Esophagus (tissue), 2 donors: ENCODE measurements around the gene TTC1. TPM values are rescaled to one million over a fixed set of nuclear protein-coding genes. Genes with fewer than 3 reads are reported as not detected.

Experiments used
- H3K27ac ChIP-seq, 2 donors: one replicate each; pipeline ENCODE4 v1.5.1; 2013; ENCODE audit warnings: low read depth in 2 of 2, mild to moderate bottlenecking in 2 of 2, inconsistent platforms in 1 of 2, low read length in 1 of 2, moderate library complexity in 1 of 2
- H3K27me3 ChIP-seq, 2 donors: one replicate each; pipeline ENCODE4 v1.6.1; 2013; ENCODE audit warnings: low read length in 2 of 2, control low read depth in 1 of 2, mild to moderate bottlenecking in 1 of 2; ENCODE audit not compliant: insufficient read depth in 2 of 2, control insufficient read depth in 1 of 2
- H3K36me3 ChIP-seq, 2 donors: one replicate each; pipeline ENCODE4 v1.6.1; 2013; ENCODE audit warnings: low read length in 1 of 2; ENCODE audit not compliant: control insufficient read depth in 2 of 2, insufficient read depth in 2 of 2
- H3K4me1 ChIP-seq, 2 donors: one replicate each; pipeline ENCODE4 v1.6.1; 2013; ENCODE audit warnings: low read length in 1 of 2; ENCODE audit not compliant: control insufficient read depth in 2 of 2, insufficient read depth in 2 of 2
- H3K4me3 ChIP-seq, 2 donors: one replicate each; pipeline ENCODE4 v1.5.1; 2013; ENCODE audit warnings: low read length in 2 of 2, mild to moderate bottlenecking in 2 of 2, low read depth in 1 of 2, moderate library complexity in 1 of 2
- H3K9me3 ChIP-seq, 2 donors: one replicate each; pipeline ENCODE4 v1.6.1; 2013; ENCODE audit warnings: mild to moderate bottlenecking in 2 of 2, low read depth in 1 of 2, low read length in 1 of 2, moderate library complexity in 1 of 2; ENCODE audit not compliant: control insufficient read depth in 2 of 2, insufficient read depth in 1 of 2
- WGBS, 2 donors: extraction: QIAGEN DNeasy Blood & Tissue Kit; methylation state at CpG; one replicate each; pipeline ENCODE4 v1.1.7; 2013; 5-methylcytosine and 5-hydroxymethylcytosine counted together
- polyA plus RNA-seq, 2 donors: library from polyadenylated mRNA; stranded (reverse); fragments of 200-250 nt; gene quantifications; one replicate each; pipeline ENCODE4 v1.2.3, GENCODE V29; 2013
- donor health status: healthy with polysubstance abuse.
- donor health status: Bipolar disorder and iron deficiency.

TTC1 gene
- polyA plus RNA-seq, 2 donors: 16.7 to 32.9 TPM

GRCh38 chr5:160075073-160075472, 66.1 kb downstream of the TTC1 start:
- Histone ChIP-seq H3K4me3 (no peak overlapping the region), H3K9me3 (no peaks in the 10 kb centered on the region), H3K4me1 (no peaks in the 10 kb centered on the region), H3K27ac (no peak overlapping the region), H3K36me3 (no peaks in the 10 kb centered on the region), H3K27me3 (no peaks in the 10 kb centered on the region)

- WGBS, 2 donors: 82 to 85% methylated on average over 2 of the region's 2 CpGs
- Histone ChIP-seq H3K36me3 (no peaks in the 10 kb centered on the region), H3K9me3 (no peaks in the 10 kb centered on the region), H3K27me3 (no peaks in the 10 kb centered on the region), H3K27ac (no peak overlapping the region), H3K4me3 (no peak overlapping the region), H3K4me1 (no peaks in the 10 kb centered on the region)
Measured at GRCh38 chr5:160076997-160077396, 68.1 kb downstream of the TTC1 start.

- WGBS, 2 donors: 92 to 97% methylated on average over 2 of the region's 2 CpGs
- no peaks in the 10 kb centered on the region for H3K27me3 ChIP-seq
- H3K4me1 ChIP-seq: no peaks in the 10 kb centered on the region
- no peaks in the 10 kb centered on the region for H3K9me3 ChIP-seq
- H3K4me3 ChIP-seq: no peak overlapping the region
- no peak overlapping the region for H3K27ac ChIP-seq
- H3K36me3 ChIP-seq: no peaks in the 10 kb centered on the region
Measured at GRCh38 chr5:160079753-160080152, 70.8 kb downstream of the TTC1 start.

GRCh38 chr5:160081495-160081894, 72.6 kb downstream of the TTC1 start:
- 69 to 86% methylated on average over 3 of the region's 3 CpGs for WGBS, 2 donors
- Histone ChIP-seq H3K4me1 (no peaks in the 10 kb centered on the region), H3K27me3 (no peaks in the 10 kb centered on the region), H3K9me3 (no peaks in the 10 kb centered on the region), H3K4me3 (no peak overlapping the region), H3K36me3 (no peaks in the 10 kb centered on the region), H3K27ac (no peak overlapping the region)

GRCh38 chr5:160082614-160083500, 73.9 kb downstream of the TTC1 start:
- no peaks in the 10 kb centered on the region for H3K9me3 ChIP-seq
- H3K4me1 ChIP-seq: no peaks in the 10 kb centered on the region
- WGBS, 2 donors: 69 to 73% methylated on average over 9 of the region's 9 CpGs
- H3K4me3 ChIP-seq: no peak overlapping the region
- no peaks in the 10 kb centered on the region for H3K36me3 ChIP-seq
- H3K27ac ChIP-seq: no peak overlapping the region
- H3K27me3 ChIP-seq: no peaks in the 10 kb centered on the region

- no peak overlapping the region for H3K4me3 ChIP-seq
- no peak overlapping the region for H3K27ac ChIP-seq
- H3K36me3 ChIP-seq: no peaks in the 10 kb centered on the region
- no peaks in the 10 kb centered on the region for H3K4me1 ChIP-seq
- H3K27me3 ChIP-seq: no peaks in the 10 kb centered on the region
- H3K9me3 ChIP-seq: no peaks in the 10 kb centered on the region
- 71 to 77% methylated on average over 3 of the region's 3 CpGs for WGBS, 2 donors
Measured at GRCh38 chr5:160083501-160083900, 74.6 kb downstream of the TTC1 start.

- Histone ChIP-seq H3K4me1 (no peaks in the 10 kb centered on the region), H3K36me3 (no peaks in the 10 kb centered on the region), H3K4me3 (no peak overlapping the region), H3K9me3 (no peaks in the 10 kb centered on the region), H3K27ac (no peak overlapping the region), H3K27me3 (no peaks in the 10 kb centered on the region)
- WGBS, 2 donors: 73 to 100% methylated on average over 1 of the region's 1 CpG
Measured at GRCh38 chr5:160084144-160084543, 75.2 kb downstream of the TTC1 start.

- Histone ChIP-seq H3K27me3 (no peaks in the 10 kb centered on the region), H3K27ac (no peak overlapping the region), H3K36me3 (peaks cover 0 to under 1% of the 10 kb centered on the region in 2 donors), H3K4me1 (no peaks in the 10 kb centered on the region), H3K9me3 (no peaks in the 10 kb centered on the region), H3K4me3 (no peak overlapping the region)
- 92 to 95% methylated on average over 1 of the region's 1 CpG for WGBS, 2 donors
Measured at GRCh38 chr5:160087199-160087598, 78.3 kb downstream of the TTC1 start.

- H3K27ac ChIP-seq: no peak overlapping the region
- H3K9me3 ChIP-seq: no peaks in the 10 kb centered on the region
- peaks cover 5 to 12% of the 10 kb centered on the region in 2 donors for H3K36me3 ChIP-seq
- H3K4me3 ChIP-seq: no peak overlapping the region
- no peaks in the 10 kb centered on the region for H3K4me1 ChIP-seq
- no peaks in the 10 kb centered on the region for H3K27me3 ChIP-seq
- 69 to 98% methylated on average over 1 of the region's 1 CpG for WGBS, 2 donors
Measured at GRCh38 chr5:160088805-160089204, 79.9 kb downstream of the TTC1 start.

GRCh38 chr5:160089531-160089930, 80.6 kb downstream of the TTC1 start:
- Histone ChIP-seq H3K27ac (no peak overlapping the region), H3K9me3 (no peaks in the 10 kb centered on the region), H3K27me3 (no peaks in the 10 kb centered on the region), H3K36me3 (peaks cover 5 to 12% of the 10 kb centered on the region in 2 donors), H3K4me3 (no peak overlapping the region), H3K4me1 (no peaks in the 10 kb centered on the region)
- WGBS, 2 donors: 93 to 100% methylated on average over 2 of the region's 2 CpGs
